Forelimb muscle (tissue), 1 donor: ENCODE data around the gene DNAJC6. TPM values are rescaled to one million over a fixed set of nuclear protein-coding genes. Genes with fewer than 3 reads are reported as not detected.

Experiments
- polyA plus RNA-seq: library from polyadenylated mRNA; unstranded; fragments of 120-200 nt; gene quantifications from one replicate; pipeline ENCODE4 v1.2.1, GENCODE V29; 2013; ENCODE audit not compliant: insufficient read length

Gene DNAJC6
- polyA plus RNA-seq, 1 donor, result 0.71 TPM

Other genes with a start within 250 kb of the DNAJC6 start
- 6.8 TPM for gene AK4, start 161.3 kb upstream of the DNAJC6 start, polyA plus RNA-seq
- gene LEPR, start 111.1 kb downstream of the DNAJC6 start, polyA plus RNA-seq, result 7.4 TPM
- gene LEPROT, start 111.1 kb downstream of the DNAJC6 start, polyA plus RNA-seq, result 60.9 TPM